Urinary bladder (tissue), 4 donors: ENCODE data around the gene ENGASE. TPM values are rescaled to one million over a fixed set of nuclear protein-coding genes. Genes with fewer than 3 reads are reported as not detected.
A peak's percentile ranks its signal among the peaks of the same experiment; 100 is the strongest.
"Not testable (repeated sequence)": the region's sequence is repeated elsewhere in the genome, so short reads cannot be mapped to it uniquely, and the experiment has no call there.

Experiments used
- DNase-seq: peaks from one replicate; pipeline ENCODE4 v3.0.0-alpha.2; 2015; ENCODE audit errors: extremely low spot score
- H3K27ac ChIP-seq: one replicate; pipeline ENCODE4 v1.5.1; 2013; ENCODE audit warnings: low read depth, mild to moderate bottlenecking, moderate library complexity
- H3K36me3 ChIP-seq: one replicate; pipeline ENCODE4 v1.6.1; 2013; ENCODE audit warnings: mild to moderate bottlenecking, moderate library complexity; ENCODE audit not compliant: insufficient read depth
- H3K4me1 ChIP-seq: one replicate; pipeline ENCODE4 v1.6.1; 2013; ENCODE audit warnings: mild to moderate bottlenecking, moderate library complexity; ENCODE audit not compliant: insufficient read depth
- H3K4me3 ChIP-seq: one replicate; pipeline ENCODE4 v1.5.1; 2013; ENCODE audit warnings: low read depth, low read length
- WGBS: extraction: QIAGEN DNeasy Blood & Tissue Kit; methylation state at CpG from one replicate; pipeline ENCODE4 v1.1.7; 2013; 5-methylcytosine and 5-hydroxymethylcytosine counted together
- polyA plus RNA-seq: library from polyadenylated mRNA; stranded (reverse); fragments of 200-250 nt; gene quantifications from one replicate; pipeline ENCODE4 v1.2.3, GENCODE V29; 2013
- total RNA-seq: library from RNA; depleted of rRNA; stranded (reverse); fragments of >200 nt; gene quantifications from one replicate; pipeline ENCODE4 v1.2.3, GENCODE V29; 2014
- donor health status: healthy with polysubstance abuse.
- donor health status: healthy.

The ENGASE gene
- 17.2 TPM for total RNA-seq
- polyA plus RNA-seq, result 27.4 TPM

- peaks cover 3% of the 10 kb centered on the region for H3K36me3 ChIP-seq
- H3K4me1 ChIP-seq, result no peaks in the 10 kb centered on the region
- H3K27ac ChIP-seq, result peak within 1 kb of the TSS; percentile 73
- WGBS, result under 1% methylated on average over 106 of the region's 106 CpGs
- peak within 1 kb of the TSS; percentile 85 for H3K4me3 ChIP-seq
- DNase-seq, result peak; percentile 65
Measured at GRCh38 chr17:79074649-79075445, at the start of gene ENGASE. TSS of gene ENGASE (plus strand) at chr17:79074824. CDS start at chr17:79074945, 121 bp downstream.

DNA sequence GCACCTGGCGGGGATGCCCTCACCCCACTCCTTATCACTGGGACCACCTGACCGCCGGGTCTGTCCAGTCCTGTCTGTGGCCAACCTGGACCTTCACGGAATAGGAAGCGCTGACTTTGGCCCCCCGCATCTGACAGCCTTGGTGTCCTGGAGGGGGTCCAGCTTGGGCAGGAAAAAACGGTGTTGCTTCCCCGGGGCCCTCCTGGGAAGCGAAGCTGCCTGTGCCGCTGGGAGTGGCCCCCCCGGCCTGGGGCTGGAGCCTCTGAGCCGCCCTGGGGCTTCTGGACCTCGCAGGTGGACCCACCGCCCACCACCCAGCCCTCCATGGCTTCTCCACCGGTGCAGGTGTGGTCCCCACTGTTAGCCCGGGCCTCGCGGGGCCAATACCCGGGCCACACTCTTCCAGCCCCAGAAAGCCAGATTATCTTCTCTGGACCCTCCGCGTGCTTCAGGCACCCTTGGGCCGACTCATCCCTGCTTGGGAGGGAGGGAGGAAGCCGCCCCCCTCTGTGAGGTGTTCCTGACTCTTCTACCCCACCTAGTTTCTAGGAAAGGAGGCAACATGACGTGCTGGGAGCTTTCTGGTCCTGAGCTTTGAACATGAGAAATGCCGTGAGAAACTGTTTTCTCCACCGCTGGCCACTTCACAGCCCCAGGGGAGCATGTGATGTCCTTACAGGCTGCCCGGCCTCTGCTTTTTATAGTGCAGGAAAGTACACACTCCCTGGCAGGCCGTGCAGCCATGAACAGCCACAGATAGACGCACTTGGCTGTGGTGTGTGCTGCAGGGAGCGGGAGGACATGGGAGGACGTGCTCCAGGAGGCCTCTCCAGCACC lies 49.5 kb upstream of the ENGASE start:
- Histone ChIP-seq H3K36me3 (no peaks in the 10 kb centered on the region), H3K27ac (no peak overlapping the region), H3K4me3 (peak overlapping the region; percentile 60), H3K4me1 (peaks cover 1% of the 10 kb centered on the region)
- 50% methylated on average over 31 of the region's 31 CpGs for WGBS
- no peak for DNase-seq

DNA sequence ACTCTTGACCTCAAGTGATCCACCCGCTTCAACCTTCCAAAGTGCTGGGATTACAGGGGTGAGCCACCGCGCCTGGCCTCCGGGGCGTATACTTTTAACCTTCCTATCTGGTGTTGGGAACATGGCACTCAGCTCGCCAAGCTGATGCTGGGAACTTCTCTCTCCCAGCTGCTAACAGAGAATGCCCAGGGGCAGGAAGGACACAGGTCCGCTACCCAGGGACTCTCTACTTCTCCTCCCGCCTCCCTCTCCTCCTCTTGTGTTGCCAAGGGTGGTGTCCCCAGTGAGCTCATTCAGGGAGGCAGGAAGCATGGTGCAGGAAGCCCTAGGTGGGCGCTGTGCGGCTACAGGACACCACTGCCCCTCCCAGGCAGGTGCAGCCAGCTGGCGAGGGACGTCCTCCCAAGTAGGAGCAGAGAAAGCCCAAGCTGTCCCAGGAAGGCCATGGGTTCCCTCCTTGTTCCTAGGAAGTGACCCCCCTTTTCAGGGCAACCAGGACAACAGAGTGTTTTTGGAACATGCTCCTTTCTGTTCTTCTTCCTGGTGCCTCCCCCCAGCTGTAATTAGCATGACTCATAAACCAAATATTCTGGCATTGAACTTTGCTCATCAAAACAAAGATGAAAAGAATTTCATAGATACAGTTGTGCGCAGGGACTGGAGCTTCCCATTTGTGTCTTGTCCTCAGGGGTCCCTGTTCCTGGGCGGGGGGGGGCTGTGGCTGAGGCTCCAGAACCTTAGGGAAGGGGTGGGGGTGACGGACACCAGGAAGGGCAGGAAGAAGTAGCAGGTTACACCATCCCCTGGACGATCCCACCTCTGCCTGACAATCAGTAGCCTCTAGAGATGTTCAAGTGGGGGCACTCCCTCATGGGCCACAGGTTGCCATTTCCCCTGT lies 48.0 kb upstream of the ENGASE start:
- Histone ChIP-seq H3K27ac (no peak overlapping the region), H3K4me1 (peaks cover 1% of the 10 kb centered on the region), H3K4me3 (no peak overlapping the region), H3K36me3 (no peaks in the 10 kb centered on the region)
- 63% methylated on average over 16 of the region's 16 CpGs for WGBS
- no peak for DNase-seq

DNA sequence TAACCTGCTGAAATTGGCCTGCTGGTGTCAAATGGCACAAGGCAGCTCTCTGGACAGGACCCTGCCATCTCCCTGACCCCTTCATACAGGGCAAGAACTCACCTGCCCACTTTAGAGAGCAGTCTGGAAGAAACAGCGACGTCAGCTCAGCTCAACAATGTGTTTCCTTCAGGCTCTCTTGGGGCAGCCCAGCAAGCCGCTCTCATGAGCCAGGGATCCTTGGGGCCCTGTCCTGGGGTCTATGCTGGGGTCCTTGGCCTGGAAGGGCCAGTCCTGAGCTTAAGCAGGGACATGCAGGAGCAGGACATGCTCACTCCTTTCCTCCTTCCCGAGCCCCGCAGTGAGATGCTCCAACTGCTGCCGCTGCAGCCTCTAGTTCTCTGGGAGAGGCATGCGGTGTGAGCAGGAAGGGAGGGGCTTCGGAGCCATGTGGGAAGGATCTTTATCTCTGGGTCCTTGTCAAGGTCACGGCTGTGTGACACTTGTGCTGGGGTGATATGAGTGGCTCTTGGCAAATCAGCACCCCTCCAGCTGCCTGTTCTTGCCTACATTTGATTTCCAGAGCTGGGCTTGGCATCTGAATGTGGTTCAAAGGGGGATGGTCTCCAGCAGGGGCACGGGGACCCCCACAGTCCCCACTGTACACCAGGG lies 47.2 kb upstream of the ENGASE start:
- DNase-seq, result no peak
- Histone ChIP-seq H3K27ac (no peak overlapping the region), H3K4me1 (peaks cover 1% of the 10 kb centered on the region), H3K36me3 (no peaks in the 10 kb centered on the region), H3K4me3 (no peak overlapping the region)
- 32% methylated on average over 10 of the region's 10 CpGs for WGBS

DNA sequence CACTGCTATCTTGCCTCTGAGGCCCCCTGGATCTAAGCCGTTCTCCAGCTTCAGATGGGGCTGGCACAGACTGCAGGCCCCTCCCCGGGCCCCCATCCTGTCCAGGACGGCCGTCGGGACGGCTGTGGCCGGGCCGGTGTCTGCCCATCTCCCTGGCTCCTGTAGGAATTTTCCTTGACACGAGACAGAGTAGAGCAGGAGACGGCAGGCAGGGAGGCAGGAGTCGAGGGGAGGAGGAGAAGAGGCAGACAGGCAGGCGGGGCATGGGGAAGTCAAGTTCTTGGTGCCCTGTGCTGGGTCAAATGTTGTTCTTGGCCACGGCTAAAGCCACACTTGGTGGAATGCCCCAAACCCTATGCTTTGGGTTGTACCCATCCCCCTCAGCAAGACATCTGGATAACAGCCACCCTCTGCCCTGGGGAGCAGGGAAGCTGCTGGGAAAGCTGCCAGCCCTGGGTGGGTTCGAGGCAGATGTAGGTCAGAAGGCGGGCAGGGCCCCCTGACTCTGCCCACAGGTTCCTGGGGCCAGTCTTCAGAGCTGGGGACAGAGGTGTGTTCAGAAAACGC lies 46.6 kb upstream of the ENGASE start:
- no peak overlapping the region for H3K27ac ChIP-seq
- no peak overlapping the region for H3K4me3 ChIP-seq
- DNase-seq, result no peak
- 19% methylated on average over 16 of the region's 16 CpGs for WGBS
- H3K36me3 ChIP-seq, result no peaks in the 10 kb centered on the region
- peaks cover 1% of the 10 kb centered on the region for H3K4me1 ChIP-seq

DNA sequence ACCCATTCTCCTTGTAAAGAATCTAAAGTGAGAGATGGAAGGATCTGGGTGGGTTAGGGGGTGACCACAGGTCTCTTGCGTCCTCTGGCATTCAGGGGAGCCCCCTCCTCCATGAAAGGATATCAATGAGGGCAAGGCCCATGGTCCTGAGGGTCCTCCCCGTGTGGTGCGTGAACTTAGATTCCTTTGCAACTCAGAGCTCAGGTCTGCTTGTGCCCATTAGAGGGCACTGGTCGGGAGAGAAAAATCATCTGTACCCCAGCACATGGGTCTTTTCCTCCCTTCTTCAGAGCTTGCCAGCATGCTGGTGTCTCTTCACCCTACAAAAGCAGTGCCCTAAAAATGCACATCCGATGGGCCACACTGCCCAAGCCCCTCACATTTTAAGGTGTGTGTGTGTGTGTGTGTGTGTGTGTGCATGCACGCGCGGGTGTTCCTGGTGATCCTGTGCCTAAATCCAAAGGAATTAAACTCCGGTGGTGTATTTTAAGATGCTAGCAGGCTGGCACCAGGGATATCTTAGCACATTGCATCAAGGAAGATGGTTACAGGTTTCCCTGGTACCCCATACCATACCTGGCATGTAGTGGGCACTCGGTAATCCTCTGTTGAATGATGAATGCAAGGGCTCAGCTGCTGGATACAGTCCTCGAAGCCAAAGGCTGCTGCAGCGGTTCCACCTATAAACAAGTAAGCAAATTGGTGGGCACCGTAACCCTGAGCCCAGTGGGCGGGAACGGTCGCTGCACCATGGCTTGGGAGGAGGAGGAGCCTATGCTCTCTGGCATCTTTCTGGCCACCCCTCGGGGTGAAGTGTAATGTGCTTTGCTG lies 45.9 kb upstream of the ENGASE start:
- WGBS, result 76% methylated on average over 17 of the region's 17 CpGs
- Histone ChIP-seq H3K4me1 (peaks cover 1% of the 10 kb centered on the region), H3K4me3 (no peak overlapping the region), H3K36me3 (no peaks in the 10 kb centered on the region), H3K27ac (no peak overlapping the region)
- DNase-seq, result no peak

- Histone ChIP-seq H3K36me3 (no peaks in the 10 kb centered on the region), H3K4me1 (peaks cover 1% of the 10 kb centered on the region), H3K27ac (no peak overlapping the region), H3K4me3 (no peak overlapping the region)
- DNase-seq, result no peak
- WGBS, result 91% methylated on average over 16 of the region's 16 CpGs
Measured at GRCh38 chr17:79029327-79030009, 45.2 kb upstream of the ENGASE start.

DNA sequence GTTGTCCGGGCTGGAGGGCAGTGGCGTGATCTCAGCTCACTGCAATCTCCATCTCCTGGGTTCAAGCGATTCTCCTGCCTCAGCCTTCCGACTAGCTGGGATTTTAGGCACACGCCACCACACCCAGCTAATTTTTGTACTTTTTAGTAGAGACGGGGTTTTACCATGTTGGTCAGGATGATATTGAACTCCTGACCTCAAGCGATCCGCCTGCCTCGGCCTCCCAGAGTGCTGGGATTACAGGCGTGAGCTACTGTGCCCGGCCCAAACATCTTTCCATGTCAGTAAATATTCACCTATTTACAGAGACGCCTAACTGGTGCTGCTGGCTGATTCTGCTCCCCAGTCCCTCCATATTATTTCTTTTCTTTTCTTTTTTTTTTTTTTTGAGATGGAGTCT lies 44.0 kb upstream of the ENGASE start:
- 91% methylated on average over 12 of the region's 12 CpGs for WGBS
- H3K4me1 ChIP-seq, H3K36me3 ChIP-seq, H3K4me3 ChIP-seq, DNase-seq, H3K27ac ChIP-seq: not testable (repeated sequence)

- H3K36me3 ChIP-seq, result no peaks in the 10 kb centered on the region
- DNase-seq, result no peak
- H3K4me1 ChIP-seq, result no peaks in the 10 kb centered on the region
- 86% methylated on average over 26 of the region's 26 CpGs for WGBS
- H3K27ac ChIP-seq, result no peak overlapping the region
- no peak overlapping the region for H3K4me3 ChIP-seq
Measured at GRCh38 chr17:79031996-79032875, 42.4 kb upstream of the ENGASE start.

DNA sequence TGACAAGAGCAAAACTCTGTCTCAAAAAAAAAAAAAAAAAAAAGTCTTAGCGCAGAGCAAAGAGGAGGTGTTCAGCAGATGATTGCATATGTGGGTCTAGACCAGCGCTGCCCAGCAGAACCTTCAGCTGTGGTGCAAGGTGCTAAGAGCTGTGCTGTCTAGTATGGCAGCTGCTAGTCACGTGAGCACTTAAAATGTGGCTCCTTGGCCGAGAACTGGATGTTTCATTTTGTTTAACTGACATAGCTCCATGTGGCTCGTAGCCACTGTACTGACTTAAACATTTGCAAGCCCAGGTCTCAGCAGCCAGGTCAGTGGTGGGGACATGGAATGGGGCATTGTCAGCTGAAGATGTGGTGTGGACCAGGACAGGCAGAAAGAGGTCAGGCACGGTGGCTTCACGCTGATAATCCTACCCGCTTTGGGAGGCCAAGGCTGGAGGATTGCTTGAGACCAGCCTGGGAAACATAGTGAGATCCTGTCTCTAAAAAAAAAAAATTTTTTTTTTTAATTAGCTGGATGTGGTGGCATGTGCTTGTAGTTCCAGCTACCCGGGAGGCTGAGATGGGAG lies 41.5 kb upstream of the ENGASE start:
- Histone ChIP-seq H3K27ac (no peak overlapping the region), H3K36me3 (no peaks in the 10 kb centered on the region), H3K4me1 (no peaks in the 10 kb centered on the region), H3K4me3 (no peak overlapping the region)
- no peak for DNase-seq
- WGBS, result 96% methylated on average over 9 of the region's 9 CpGs
